Keratinocyte (primary cell): ENCODE results near the gene FAM3A.

ENCODE experiments used
- EZH2 ChIP-seq: IDR thresholded peaks from one replicate; pipeline ENCODE4 v1.6.1; 2012; ENCODE audit warnings: inconsistent platforms, mild to moderate bottlenecking, low read length, moderate library complexity
- TF ChIP-seq, protein P1 (sequence below), 3 experiments: IDR thresholded peaks in 1 of 3; conservative IDR thresholded peaks in 1 of 3; optimal IDR thresholded peaks in 1 of 3; 2 replicates in 2 of 3; 3 replicates in 1 of 3; pipeline versions ENCODE3 to v1.5.1; 2011; ENCODE audit warnings: low read length in 3 of 3, mild to moderate bottlenecking in 3 of 3, moderate library complexity in 2 of 3, control low read depth in 1 of 3, inconsistent platforms in 1 of 3; ENCODE audit not compliant: insufficient read depth in 2 of 3; ENCODE audit errors: extremely low read depth in 1 of 3

DNA sequence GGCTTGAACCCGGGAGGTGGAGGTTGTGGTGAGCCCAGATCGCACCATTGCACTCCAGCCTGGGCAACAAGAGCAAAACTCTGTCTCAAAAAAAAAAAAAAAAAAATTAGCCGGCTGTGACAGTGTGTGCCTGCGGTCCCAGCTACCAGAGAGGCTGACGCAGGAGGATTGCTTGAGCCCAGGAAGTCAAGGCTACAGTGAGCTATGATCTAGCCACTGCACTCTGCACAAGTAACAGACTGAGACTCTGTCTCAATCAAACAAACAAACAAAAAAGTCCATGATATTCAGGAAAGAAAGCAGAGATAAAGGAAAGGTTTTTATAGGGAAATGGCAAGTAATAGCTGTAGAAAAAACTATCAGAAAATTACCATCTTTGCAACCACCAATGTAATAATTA, 34.8 kb downstream of the FAM3A start:
- TF ChIP-seq, protein P1, sequence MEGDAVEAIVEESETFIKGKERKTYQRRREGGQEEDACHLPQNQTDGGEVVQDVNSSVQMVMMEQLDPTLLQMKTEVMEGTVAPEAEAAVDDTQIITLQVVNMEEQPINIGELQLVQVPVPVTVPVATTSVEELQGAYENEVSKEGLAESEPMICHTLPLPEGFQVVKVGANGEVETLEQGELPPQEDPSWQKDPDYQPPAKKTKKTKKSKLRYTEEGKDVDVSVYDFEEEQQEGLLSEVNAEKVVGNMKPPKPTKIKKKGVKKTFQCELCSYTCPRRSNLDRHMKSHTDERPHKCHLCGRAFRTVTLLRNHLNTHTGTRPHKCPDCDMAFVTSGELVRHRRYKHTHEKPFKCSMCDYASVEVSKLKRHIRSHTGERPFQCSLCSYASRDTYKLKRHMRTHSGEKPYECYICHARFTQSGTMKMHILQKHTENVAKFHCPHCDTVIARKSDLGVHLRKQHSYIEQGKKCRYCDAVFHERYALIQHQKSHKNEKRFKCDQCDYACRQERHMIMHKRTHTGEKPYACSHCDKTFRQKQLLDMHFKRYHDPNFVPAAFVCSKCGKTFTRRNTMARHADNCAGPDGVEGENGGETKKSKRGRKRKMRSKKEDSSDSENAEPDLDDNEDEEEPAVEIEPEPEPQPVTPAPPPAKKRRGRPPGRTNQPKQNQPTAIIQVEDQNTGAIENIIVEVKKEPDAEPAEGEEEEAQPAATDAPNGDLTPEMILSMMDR (optimal IDR thresholded peaks at IDR 0.05 in 1 of 3, IDR thresholded peaks at IDR 0.05 in 1 of 3, conservative IDR thresholded peaks at IDR 0.05 in 1 of 3; ENCODE audit: extremely low read depth in 1 of 3, insufficient read depth in 2 of 3, low read length in 3 of 3) = no peak
- TF ChIP-seq EZH2 = no peak
